ENCODE results near the gene TBX5. TPM values are rescaled to one million over a fixed set of nuclear protein-coding genes. Genes with fewer than 3 reads are reported as not detected.

Gene TBX5
- total and polyA plus RNA-seq, 2 of the 4 experiments (the other 2 are of a cell fraction) = 13.3 to 14.7 TPM

- H3K9ac ChIP-seq (ENCODE audit: low read depth, low read length) = no peak overlapping the region
- no TSS peak for BruUV-seq (replicated peaks)
- no peak overlapping the region for H3K27ac ChIP-seq (ENCODE audit: insufficient read depth, low read length)
- no peak overlapping the region for H2AK9ac ChIP-seq (replicated peaks; ENCODE audit: low read depth, low read length, poor library complexity)
- ATAC-seq (ENCODE audit: low read depth) = no peak
- H3K9me3 ChIP-seq (ENCODE audit: control insufficient read depth, insufficient read depth, low read length) = no peaks in the 10 kb centered on the region
- no peaks in the 10 kb centered on the region for H3K27me3 ChIP-seq (ENCODE audit: control insufficient read depth, insufficient read depth, low read length)
- peaks cover 42 to 66% of the 10 kb centered on the region in 2 experiments for H3K79me1 ChIP-seq (ENCODE audit: low read depth in 1 of 2, low read length in 2 of 2)
- H3K23ac ChIP-seq (ENCODE audit: low read depth, low read length) = no peak overlapping the region
- H4K91ac ChIP-seq (ENCODE audit: insufficient read depth, low read depth, low read length) = no peak overlapping the region
- intact Hi-C loops (cut with micrococcal nuclease) (no loop called here), in situ Hi-C loops (cut with MboI; ENCODE audit: low sequenced_read_pairs) (no loop called here), dilution Hi-C loops (cut with HindIII; ENCODE audit: low sequenced_read_pairs, unreplicated experiment) (no loop called here)
- DNase-seq = no peak
- no peak overlapping the region for H2BK15ac ChIP-seq (ENCODE audit: low read depth, low read length)
- H3K4me2 ChIP-seq (ENCODE audit: low read depth, low read length) = no peak overlapping the region
- no peak overlapping the region for H4K5ac ChIP-seq (ENCODE audit: low read depth, low read length)
- no peak overlapping the region for H2AFZ ChIP-seq (replicated peaks; ENCODE audit: low read length, poor library complexity)
- ChIA-PET POLR2A (ENCODE audit: unreplicated experiment) (no interaction called here), CTCF (no interaction called here)
- no peak overlapping the region for H3K4ac ChIP-seq (ENCODE audit: low read depth, low read length)
- H3K56ac ChIP-seq (ENCODE audit: extremely low read depth, insufficient read depth, low read length) = no peak overlapping the region
- no peak for TF ChIP-seq CEBPB (IDR thresholded peaks at IDR 0.05; ENCODE audit: low read depth, low read length)
- no peak for TF ChIP-seq POLR2A (IDR thresholded peaks at IDR 0.05; ENCODE audit: low read depth, low read length)
- no peak for TF ChIP-seq RFX5 (IDR thresholded peaks at IDR 0.05; ENCODE audit: low read depth, low read length)
- no peak for TF ChIP-seq CHD1 (IDR thresholded peaks at IDR 0.05; ENCODE audit: low read depth, low read length)
- TF ChIP-seq CTCF (conservative IDR thresholded peaks at IDR 0.05; ENCODE audit: low read depth, low read length) = no peak
- TF ChIP-seq SMC3 (IDR thresholded peaks at IDR 0.05; ENCODE audit: low read depth, low read length) = no peak
- no peak for TF ChIP-seq BHLHE40 (IDR thresholded peaks at IDR 0.05; ENCODE audit: low read depth, low read length)
- TF ChIP-seq USF2 (IDR thresholded peaks at IDR 0.05; ENCODE audit: low read depth, low read length) = no peak
- no peak for TF ChIP-seq MAZ (IDR thresholded peaks at IDR 0.05; ENCODE audit: borderline replicate concordance, low read depth, low read length)
- TF ChIP-seq FOS (IDR thresholded peaks at IDR 0.05; ENCODE audit: low read depth, low read length) = no peak
- TF ChIP-seq RCOR1 (IDR thresholded peaks at IDR 0.05; ENCODE audit: insufficient replicate concordance, low read length) = no peak
- TF ChIP-seq MAFK (IDR thresholded peaks at IDR 0.05; ENCODE audit: low read depth, low read length) = no peak
- no peak for TF ChIP-seq NFE2L2 (IDR thresholded peaks at IDR 0.05; ENCODE audit: low read depth, low read length)
- TF ChIP-seq RAD21 (IDR thresholded peaks at IDR 0.05; ENCODE audit: low read length) = no peak
- TF ChIP-seq MXI1 (IDR thresholded peaks at IDR 0.05; ENCODE audit: borderline replicate concordance, low read depth, low read length) = no peak
- no peak for TF ChIP-seq ELK1 (IDR thresholded peaks at IDR 0.05; ENCODE audit: borderline replicate concordance, low read depth, low read length)
- H4K20me1 ChIP-seq (ENCODE audit: insufficient read depth, low read length) = peaks cover 21% of the 10 kb centered on the region; the same call in 1 of the 2 replicates
- H3K18ac ChIP-seq (ENCODE audit: low read depth, low read length) = no peak overlapping the region
- H2AK5ac ChIP-seq (ENCODE audit: low read depth, low read length) = no peak overlapping the region
- H2BK120ac ChIP-seq (ENCODE audit: low read depth, low read length) = no peak overlapping the region
- WGBS, 2 experiments (ENCODE audit: extremely low coverage in 2 of 2, insufficient read length in 1 of 2) = no CpG with 5 or more reads among the region's 7 CpGs
- H3K36me3 ChIP-seq (ENCODE audit: control insufficient read depth, insufficient read depth, low read length) = peaks cover 60% of the 10 kb centered on the region
- H3K4me3 ChIP-seq (ENCODE audit: insufficient read depth, low read depth, low read length) = no peak overlapping the region
- H4K8ac ChIP-seq (ENCODE audit: low read depth in 2 of 2, low read length in 2 of 2) = no peak overlapping the region
- no peaks in the 10 kb centered on the region for H3K4me1 ChIP-seq (ENCODE audit: control insufficient read depth, insufficient read depth, low read length)
- no peak overlapping the region for H2BK20ac ChIP-seq (ENCODE audit: low read depth, low read length)
- H3K14ac ChIP-seq (replicated peaks; ENCODE audit: low read depth, low read length) = no peak overlapping the region
- no peak overlapping the region for H2BK5ac ChIP-seq (ENCODE audit: low read depth, low read length, poor library complexity, severe bottlenecking)
- H3K9me1 ChIP-seq (ENCODE audit: insufficient read depth, low read length) = peaks cover 9% of the 10 kb centered on the region
Measured at GRCh38 chr12:114371733-114372132, 34.2 kb downstream of the TBX5 start.
